ENCODE data around the gene CNIH3. TPM values are rescaled to one million over a fixed set of nuclear protein-coding genes. Genes with fewer than 3 reads are reported as not detected.

CNIH3 gene
- total and polyA plus RNA-seq, 10 of the 15 experiments (the other 5 are each of a cell fraction or from before 2014, with no cell fraction given) = 0.77 to 5.8 (median 1.8) TPM

- TF ChIP-seq, protein P1, sequence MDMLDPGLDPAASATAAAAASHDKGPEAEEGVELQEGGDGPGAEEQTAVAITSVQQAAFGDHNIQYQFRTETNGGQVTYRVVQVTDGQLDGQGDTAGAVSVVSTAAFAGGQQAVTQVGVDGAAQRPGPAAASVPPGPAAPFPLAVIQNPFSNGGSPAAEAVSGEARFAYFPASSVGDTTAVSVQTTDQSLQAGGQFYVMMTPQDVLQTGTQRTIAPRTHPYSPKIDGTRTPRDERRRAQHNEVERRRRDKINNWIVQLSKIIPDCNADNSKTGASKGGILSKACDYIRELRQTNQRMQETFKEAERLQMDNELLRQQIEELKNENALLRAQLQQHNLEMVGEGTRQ (IDR thresholded peaks at IDR 0.05; ENCODE audit: borderline replicate concordance, low read depth, low read length) = no peak
- no peak for TF ChIP-seq POLR2AphosphoS5 (IDR thresholded peaks at IDR 0.05; ENCODE audit: low read length)
- TF ChIP-seq, protein P2, sequence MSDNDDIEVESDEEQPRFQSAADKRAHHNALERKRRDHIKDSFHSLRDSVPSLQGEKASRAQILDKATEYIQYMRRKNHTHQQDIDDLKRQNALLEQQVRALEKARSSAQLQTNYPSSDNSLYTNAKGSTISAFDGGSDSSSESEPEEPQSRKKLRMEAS (IDR thresholded peaks at IDR 0.05; ENCODE audit: low read depth, low read length) = no peak
Observed at GRCh38 chr1:224594851-224595250, 21.3 kb upstream of the CNIH3 start (continued).

- ATAC-seq (no peak), DNase-seq (ENCODE audit: low read depth, low spot score) (no peak), FAIRE-seq (no peak)
- WGBS (ENCODE audit: insufficient coverage, insufficient replicate concordance, low lambda C conversion rate, missing lambda C conversion rate) = 28% methylated on average over 11 of the region's 11 CpGs
- H3K27ac ChIP-seq (ENCODE audit: control insufficient read depth, insufficient read depth) = no peak overlapping the region
- no peaks in the 10 kb centered on the region; a peak in 1 of 4 replicates for H3K27me3 ChIP-seq (replicated peaks in 1 of 2; ENCODE audit: control insufficient read depth in 2 of 2, insufficient read depth in 2 of 2, low read length in 1 of 2)
- ChIA-PET POLR2A (no interaction called here), CTCF (no interaction called here), RAD21 (ENCODE audit: unreplicated experiment) (no interaction called here), SMC1A (ENCODE audit: uncharacterized antibody, unreplicated experiment) (no interaction called here)
- H3K9ac ChIP-seq (ENCODE audit: control insufficient read depth, insufficient read depth, low read length) = no peak overlapping the region
- no peak overlapping the region for H3K4me2 ChIP-seq (ENCODE audit: control insufficient read depth, insufficient read depth)
- in situ Hi-C loops (cut with MboI) (no loop called here), intact Hi-C loops (cut with micrococcal nuclease; ENCODE audit: unreplicated experiment) (no loop called here)
- BruUV-seq (replicated peaks) = no TSS peak
- H3K9me3 ChIP-seq (replicated peaks; ENCODE audit: control insufficient read depth, insufficient read depth, low read length) = no peaks in the 10 kb centered on the region
- no peaks in the 10 kb centered on the region for H3K4me1 ChIP-seq (ENCODE audit: control insufficient read depth, insufficient read depth, low read length)
- no peak overlapping the region for H2AFZ ChIP-seq (ENCODE audit: control insufficient read depth, low read depth, low read length)
- H3K79me2 ChIP-seq (ENCODE audit: control insufficient read depth, insufficient read depth, low read length) = no peaks in the 10 kb centered on the region
- no peak overlapping the region for H3K4me3 ChIP-seq
- H4K20me1 ChIP-seq (ENCODE audit: control insufficient read depth, insufficient read depth) = no peaks in the 10 kb centered on the region
- no peaks in the 10 kb centered on the region for H3K36me3 ChIP-seq (ENCODE audit: control insufficient read depth in 2 of 2, insufficient read depth in 2 of 2, low read length in 1 of 2)
- TF ChIP-seq ZNF207 (IDR thresholded peaks at IDR 0.05; ENCODE audit: borderline replicate concordance) = no peak
- TF ChIP-seq RELA (IDR thresholded peaks at IDR 0.05; ENCODE audit: borderline replicate concordance, partially characterized antibody) = no peak
- no peak for TF ChIP-seq CHD4 (IDR thresholded peaks at IDR 0.05)
- no peak for TF ChIP-seq ETV6 (conservative IDR thresholded peaks at IDR 0.05 in 1 of 2, IDR thresholded peaks at IDR 0.05 in 1 of 2; ENCODE audit: borderline replicate concordance in 1 of 2, low read depth in 1 of 2)
- TF ChIP-seq JUNB (IDR thresholded peaks at IDR 0.05) = no peak
- no peak for TF ChIP-seq SIN3A (IDR thresholded peaks at IDR 0.05; ENCODE audit: low read depth, low read length)
- no peak for TF ChIP-seq CREM (IDR thresholded peaks at IDR 0.05; ENCODE audit: low read depth)
- TF ChIP-seq ATF7 (IDR thresholded peaks at IDR 0.05; ENCODE audit: low read depth) = no peak
- TF ChIP-seq SKIL (IDR thresholded peaks at IDR 0.05; ENCODE audit: low read depth, poor library complexity, severe bottlenecking) = no peak
- TF ChIP-seq HSF1 (IDR thresholded peaks at IDR 0.05; ENCODE audit: low read depth, low read length) = no peak
- no peak for TF ChIP-seq ASH2L (IDR thresholded peaks at IDR 0.05; ENCODE audit: borderline replicate concordance, low read depth)
- TF ChIP-seq, protein P3, sequence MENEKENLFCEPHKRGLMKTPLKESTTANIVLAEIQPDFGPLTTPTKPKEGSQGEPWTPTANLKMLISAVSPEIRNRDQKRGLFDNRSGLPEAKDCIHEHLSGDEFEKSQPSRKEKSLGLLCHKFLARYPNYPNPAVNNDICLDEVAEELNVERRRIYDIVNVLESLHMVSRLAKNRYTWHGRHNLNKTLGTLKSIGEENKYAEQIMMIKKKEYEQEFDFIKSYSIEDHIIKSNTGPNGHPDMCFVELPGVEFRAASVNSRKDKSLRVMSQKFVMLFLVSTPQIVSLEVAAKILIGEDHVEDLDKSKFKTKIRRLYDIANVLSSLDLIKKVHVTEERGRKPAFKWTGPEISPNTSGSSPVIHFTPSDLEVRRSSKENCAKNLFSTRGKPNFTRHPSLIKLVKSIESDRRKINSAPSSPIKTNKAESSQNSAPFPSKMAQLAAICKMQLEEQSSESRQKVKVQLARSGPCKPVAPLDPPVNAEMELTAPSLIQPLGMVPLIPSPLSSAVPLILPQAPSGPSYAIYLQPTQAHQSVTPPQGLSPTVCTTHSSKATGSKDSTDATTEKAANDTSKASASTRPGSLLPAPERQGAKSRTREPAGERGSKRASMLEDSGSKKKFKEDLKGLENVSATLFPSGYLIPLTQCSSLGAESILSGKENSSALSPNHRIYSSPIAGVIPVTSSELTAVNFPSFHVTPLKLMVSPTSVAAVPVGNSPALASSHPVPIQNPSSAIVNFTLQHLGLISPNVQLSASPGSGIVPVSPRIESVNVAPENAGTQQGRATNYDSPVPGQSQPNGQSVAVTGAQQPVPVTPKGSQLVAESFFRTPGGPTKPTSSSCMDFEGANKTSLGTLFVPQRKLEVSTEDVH (IDR thresholded peaks at IDR 0.05; ENCODE audit: low read depth, partially characterized antibody) = no peak
Observed at GRCh38 chr1:224605482-224606181, 10.5 kb upstream of the CNIH3 start.

All from GM12878 (cell line).